ENCODE measurements around the gene LRP1B.

Gene LRP1B

GRCh38 chr2:140873915-140874531, 1256.8 kb downstream of the LRP1B start:
- DNase-seq (ENCODE audit: low read depth), result no peak

GRCh38 chr2:140869925-140870324, 1260.9 kb downstream of the LRP1B start:
- no peak for DNase-seq (ENCODE audit: low read depth)

More at GRCh38 chr2:140873915-140874531, 1256.8 kb downstream of the LRP1B start:
- no peak overlapping the region for H3K4me3 ChIP-seq (ENCODE audit: low read depth, low read length)
- TF ChIP-seq CTCF (IDR thresholded peaks at IDR 0.05; ENCODE audit: low read depth, low read length, missing control alignments), result no peak

GRCh38 chr2:140869107-140869506, 1261.7 kb downstream of the LRP1B start:
- no peak for TF ChIP-seq CTCF (IDR thresholded peaks at IDR 0.05; ENCODE audit: low read depth, low read length, missing control alignments)
- H3K4me3 ChIP-seq (ENCODE audit: low read depth, low read length), result no peak overlapping the region
- DNase-seq (ENCODE audit: low read depth), result no peak

More at GRCh38 chr2:140869925-140870324, 1260.9 kb downstream of the LRP1B start:
- no peak overlapping the region for H3K4me3 ChIP-seq (ENCODE audit: low read depth, low read length)
- TF ChIP-seq CTCF (IDR thresholded peaks at IDR 0.05; ENCODE audit: low read depth, low read length, missing control alignments), result no peak

GRCh38 chr2:140865837-140866236, 1265.0 kb downstream of the LRP1B start:
- no peak overlapping the region for H3K4me3 ChIP-seq (ENCODE audit: low read depth, low read length)
- no peak for DNase-seq (ENCODE audit: low read depth)
- TF ChIP-seq CTCF (IDR thresholded peaks at IDR 0.05; ENCODE audit: low read depth, low read length, missing control alignments), result no peak

GRCh38 chr2:140863713-140864112, 1267.1 kb downstream of the LRP1B start:
- TF ChIP-seq CTCF (IDR thresholded peaks at IDR 0.05; ENCODE audit: low read depth, low read length, missing control alignments), result peak; percentile 52
- peak; percentile 3 for DNase-seq (ENCODE audit: low read depth)

GRCh38 chr2:140862181-140862580, 1268.6 kb downstream of the LRP1B start:
- DNase-seq (ENCODE audit: low read depth), result no peak
- TF ChIP-seq CTCF (IDR thresholded peaks at IDR 0.05; ENCODE audit: low read depth, low read length, missing control alignments), result no peak
- no peak overlapping the region for H3K4me3 ChIP-seq (ENCODE audit: low read depth, low read length)

More at GRCh38 chr2:140863713-140864112, 1267.1 kb downstream of the LRP1B start:
- no peak overlapping the region for H3K4me3 ChIP-seq (ENCODE audit: low read depth, low read length)

- TF ChIP-seq CTCF (IDR thresholded peaks at IDR 0.05; ENCODE audit: low read depth, low read length, missing control alignments), result no peak
- no peak overlapping the region for H3K4me3 ChIP-seq (ENCODE audit: low read depth, low read length)
- no peak for DNase-seq (ENCODE audit: low read depth)
Measured at GRCh38 chr2:140861666-140862065, 1269.2 kb downstream of the LRP1B start.

All from GM12864 (cell line).